Endothelial cell of umbilical vein (primary cell): ENCODE data around the gene PRPF19. TPM values are rescaled to one million over a fixed set of nuclear protein-coding genes. Genes with fewer than 3 reads are reported as not detected.

Source experiments
- BruUV-seq: library from RNA; stranded (reverse); fragments of 400-500 nt; replicated peaks from 2 replicates; lab custom pipeline; 2021; lab: Mats Ljungman, UMichigan
- CTCF ChIA-PET: fragments of 300-600, 350-600 bp; sonication (Branson Sonifier 250); formaldehyde crosslinking; loops from one replicate; lab custom pipeline; 2021; ENCODE audit warnings: antibody characterized with exemption, inconsistent platforms; lab: Charles Lee
- POLR2A ChIA-PET: fragments of 300-600, 350-600 bp; sonication (Branson Sonifier 250); formaldehyde crosslinking; loops from one replicate; lab custom pipeline; 2021; ENCODE audit warnings: antibody characterized with exemption, inconsistent platforms; lab: Charles Lee
- DNase-seq: peaks from one replicate; pipeline ENCODE4 v3.0.0-alpha.2; 2011; ENCODE audit warnings: low read depth, low spot score
- FAIRE-seq: peaks from 2 replicates; lab custom pipeline; 2011; peaks lifted over from hg19 to GRCh38; lab: Jason Lieb, UNC
- H2AFZ ChIP-seq: 2 replicates; pipeline ENCODE4 v1.6.0; 2012; ENCODE audit warnings: low read depth, low read length, control low read depth, inconsistent platforms
- H3K27ac ChIP-seq: 2 replicates; pipeline ENCODE4 v1.5.1; 2011; ENCODE audit warnings: low read depth, mild to moderate bottlenecking, control low read depth, low read length, moderate library complexity; ENCODE audit not compliant: insufficient read depth
- H3K27me3 ChIP-seq, 2 experiments: 2 replicates each; pipeline versions ENCODE4 v1.6.0 to v1.6.1; 2011; ENCODE audit warnings: low read length in 2 of 2, mixed read lengths in 1 of 2; ENCODE audit not compliant: control insufficient read depth in 2 of 2, insufficient read depth in 2 of 2
- H3K36me3 ChIP-seq, 2 experiments: 2 replicates in 1 of 2; 3 replicates in 1 of 2; pipeline ENCODE4 v1.5.1; 2011; ENCODE audit warnings: low read length in 2 of 2, mild to moderate bottlenecking in 1 of 2, moderate library complexity in 1 of 2; ENCODE audit not compliant: control insufficient read depth in 2 of 2, insufficient read depth in 2 of 2; ENCODE audit errors: extremely low read depth in 1 of 2
- H3K4me1 ChIP-seq: 3 replicates; pipeline ENCODE4 v1.5.1; 2011; ENCODE audit warnings: mild to moderate bottlenecking, low read length; ENCODE audit not compliant: control insufficient read depth, insufficient read depth; ENCODE audit errors: extremely low read depth
- H3K4me2 ChIP-seq: 2 replicates; pipeline ENCODE4 v1.6.1; 2011; ENCODE audit warnings: low read length, control low read depth, mixed read lengths; ENCODE audit not compliant: insufficient read depth
- H3K4me3 ChIP-seq, 3 experiments: fragments of 200-600 bp in 1 of 3; sonication (generic), shearing (Covaris generic) in 1 of 3; replicated peaks in 1 of 3; 2 replicates each; pipeline ENCODE4 v1.5.1; 2011 to 2016; ENCODE audit warnings: control low read depth in 3 of 3, low read length in 3 of 3, mild to moderate bottlenecking in 2 of 3, inconsistent platforms in 1 of 3, low read depth in 1 of 3, moderate library complexity in 1 of 3; ENCODE audit not compliant: insufficient read depth in 1 of 3
- H3K79me2 ChIP-seq: 2 replicates; pipeline ENCODE4 v1.6.0; 2012; ENCODE audit warnings: low read length, inconsistent platforms; ENCODE audit not compliant: control insufficient read depth, insufficient read depth
- H3K9ac ChIP-seq: replicated peaks from 2 replicates; pipeline ENCODE3; 2011; ENCODE audit warnings: low read length, control low read depth; ENCODE audit not compliant: insufficient read depth; ENCODE audit errors: extremely low read depth
- H3K9me1 ChIP-seq: replicated peaks from 3 replicates; pipeline ENCODE4 v1.6.0; 2011; ENCODE audit warnings: mild to moderate bottlenecking, low read length; ENCODE audit not compliant: control insufficient read depth, insufficient read depth; ENCODE audit errors: extremely low read depth
- H3K9me3 ChIP-seq: replicated peaks from 2 replicates; pipeline ENCODE4 v1.5.1; 2012; ENCODE audit warnings: low read length, inconsistent platforms; ENCODE audit not compliant: control insufficient read depth, insufficient read depth
- H4K20me1 ChIP-seq: replicated peaks from 2 replicates; pipeline ENCODE3; 2011; ENCODE audit warnings: mild to moderate bottlenecking, low read length; ENCODE audit not compliant: control insufficient read depth, insufficient read depth; ENCODE audit errors: extremely low read depth
- EZH2 ChIP-seq: IDR thresholded peaks from 2 replicates; pipeline ENCODE4 v1.6.1; 2012; ENCODE audit warnings: borderline replicate concordance, low read depth, mild to moderate bottlenecking, moderate library complexity, low read length, inconsistent platforms; ENCODE audit not compliant: severe bottlenecking
- FOS ChIP-seq: IDR thresholded peaks from 2 replicates; pipeline ENCODE4 v1.6.1; 2011; ENCODE audit warnings: mild to moderate bottlenecking, low read length, moderate library complexity, borderline replicate concordance; ENCODE audit not compliant: insufficient read depth
- GATA2 ChIP-seq: IDR thresholded peaks from 2 replicates; pipeline ENCODE4 v1.7.0; 2011; ENCODE audit warnings: low read depth, mild to moderate bottlenecking, moderate library complexity, mixed read lengths, low read length; ENCODE audit not compliant: insufficient read length, insufficient read depth
- JUN ChIP-seq: IDR thresholded peaks from 2 replicates; pipeline ENCODE4 v1.6.1; 2011; ENCODE audit warnings: borderline replicate concordance, low read depth; ENCODE audit not compliant: insufficient read length, insufficient read depth
- MYC ChIP-seq: IDR thresholded peaks from one replicate; pipeline ENCODE4 v1.6.1; 2011; ENCODE audit warnings: mild to moderate bottlenecking, low read depth, low read length
- POLR2A ChIP-seq: IDR thresholded peaks from 2 replicates; pipeline ENCODE4 v1.6.1; 2012; ENCODE audit warnings: low read depth, mild to moderate bottlenecking, control low read depth, low read length
- POLR2AphosphoS5 ChIP-seq: IDR thresholded peaks from 2 replicates; pipeline ENCODE4 v1.6.1; 2012; ENCODE audit warnings: low read depth, mild to moderate bottlenecking, control low read depth, low read length, moderate library complexity; ENCODE audit not compliant: insufficient read depth
- dilution Hi-C: fragments of 300-500 bp; cut with MboI; formaldehyde crosslinking; loops from one replicate; pipeline ENCODE4 v1.15.0; 2019; ENCODE audit warnings: low sequenced_read_pairs; ENCODE audit not compliant: extremely low pct_ligation_motif_present
- intact Hi-C: fragments of 100-400 bp; cut with micrococcal nuclease; formaldehyde crosslinking; loops from one replicate; pipeline ENCODE4 v1.10.0; 2022
- polyA plus RNA-seq, 4 experiments: library from polyadenylated mRNA; depleted of rRNA in 3 of 4; stranded (reverse) in 3 of 4; unstranded in 1 of 4; fragments of >200 nt; gene quantifications; 2 replicates each; pipeline versions ENCODE4 v1.2.1 to v1.2.3, GENCODE V29; 2011 to 2012; ENCODE audit warnings: missing spikeins in 1 of 4
- total RNA-seq: library from RNA; stranded (reverse); gene quantifications from 2 replicates; pipeline ENCODE4 v1.2.3, GENCODE V29; 2021
- TF ChIP-seq, protein P1 (sequence below), 2 donors: IDR thresholded peaks; 1 replicate in 1 of 2; 2 replicates in 1 of 2; pipeline ENCODE4 v1.5.1; 2011; ENCODE audit warnings: low read length in 2 of 2, mild to moderate bottlenecking in 2 of 2, moderate library complexity in 2 of 2, control low read depth in 1 of 2, inconsistent platforms in 1 of 2, low read depth in 1 of 2; ENCODE audit not compliant: insufficient read depth in 1 of 2; ENCODE audit errors: extremely low read depth in 1 of 2
- TF ChIP-seq, protein P2 (sequence below): IDR thresholded peaks from 2 replicates; pipeline ENCODE4 v1.6.1; 2011; ENCODE audit not compliant: insufficient read depth, insufficient read length

PRPF19 gene
- total and polyA plus RNA-seq, 2 donors (not counting 3 experiments of a cell fraction or from before 2014, with no cell fraction given) = 97.1 to 126 TPM

DNA sequence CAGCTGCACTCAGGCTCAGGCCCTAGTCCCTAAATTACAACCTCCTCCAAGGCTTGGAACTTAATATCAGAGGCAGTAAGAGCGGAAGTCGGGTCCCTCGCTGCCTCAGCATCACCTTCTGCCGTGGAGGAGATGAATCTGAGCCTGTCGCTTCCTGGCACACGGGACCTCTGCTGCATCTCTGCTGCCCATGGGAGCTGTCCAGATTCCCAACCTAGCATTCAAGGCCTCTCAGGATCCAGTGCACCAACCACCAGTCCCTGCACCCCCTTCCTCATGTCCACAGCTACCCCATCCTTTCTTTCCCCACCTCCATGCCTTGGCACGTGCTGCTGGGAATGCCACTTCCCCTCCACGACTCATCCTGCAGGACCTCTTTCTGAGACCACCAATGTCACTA lies 48.1 kb downstream of the PRPF19 start:
- intact Hi-C loops = no loop called here
- no TSS peak for BruUV-seq

More for the DNA sequence above, 48.1 kb downstream of the PRPF19 start:
- H3K4me2 ChIP-seq = no peak overlapping the region
- DNase-seq (no peak), FAIRE-seq (no peak)
- no peaks in the 10 kb centered on the region for H4K20me1 ChIP-seq
- H2AFZ ChIP-seq = no peak overlapping the region
- dilution Hi-C loops = no loop called here
- no peak for TF ChIP-seq POLR2AphosphoS5
- no peak for TF ChIP-seq FOS
- TF ChIP-seq, protein P1, sequence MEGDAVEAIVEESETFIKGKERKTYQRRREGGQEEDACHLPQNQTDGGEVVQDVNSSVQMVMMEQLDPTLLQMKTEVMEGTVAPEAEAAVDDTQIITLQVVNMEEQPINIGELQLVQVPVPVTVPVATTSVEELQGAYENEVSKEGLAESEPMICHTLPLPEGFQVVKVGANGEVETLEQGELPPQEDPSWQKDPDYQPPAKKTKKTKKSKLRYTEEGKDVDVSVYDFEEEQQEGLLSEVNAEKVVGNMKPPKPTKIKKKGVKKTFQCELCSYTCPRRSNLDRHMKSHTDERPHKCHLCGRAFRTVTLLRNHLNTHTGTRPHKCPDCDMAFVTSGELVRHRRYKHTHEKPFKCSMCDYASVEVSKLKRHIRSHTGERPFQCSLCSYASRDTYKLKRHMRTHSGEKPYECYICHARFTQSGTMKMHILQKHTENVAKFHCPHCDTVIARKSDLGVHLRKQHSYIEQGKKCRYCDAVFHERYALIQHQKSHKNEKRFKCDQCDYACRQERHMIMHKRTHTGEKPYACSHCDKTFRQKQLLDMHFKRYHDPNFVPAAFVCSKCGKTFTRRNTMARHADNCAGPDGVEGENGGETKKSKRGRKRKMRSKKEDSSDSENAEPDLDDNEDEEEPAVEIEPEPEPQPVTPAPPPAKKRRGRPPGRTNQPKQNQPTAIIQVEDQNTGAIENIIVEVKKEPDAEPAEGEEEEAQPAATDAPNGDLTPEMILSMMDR (IDR thresholded peaks at IDR 0.05; ENCODE audit: extremely low read depth in 1 of 2, insufficient read depth in 1 of 2, low read depth in 1 of 2, low read length in 2 of 2) = no peak
- TF ChIP-seq JUN = no peak
- no peak for TF ChIP-seq EZH2
- TF ChIP-seq, protein P2, sequence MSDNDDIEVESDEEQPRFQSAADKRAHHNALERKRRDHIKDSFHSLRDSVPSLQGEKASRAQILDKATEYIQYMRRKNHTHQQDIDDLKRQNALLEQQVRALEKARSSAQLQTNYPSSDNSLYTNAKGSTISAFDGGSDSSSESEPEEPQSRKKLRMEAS = no peak
- no peak for TF ChIP-seq GATA2
- TF ChIP-seq MYC = no peak
- TF ChIP-seq POLR2A = no peak
- no peaks in the 10 kb centered on the region for H3K36me3 ChIP-seq
- no peaks in the 10 kb centered on the region for H3K4me1 ChIP-seq
- H3K27ac ChIP-seq = no peak overlapping the region
- no peaks in the 10 kb centered on the region for H3K27me3 ChIP-seq
- ChIA-PET CTCF (interaction anchor here (0.6 to 1.8 kb wide), 3 partner anchors 15 to 83 kb away, joined by 3 to 7 read pairs (median 3); no protein-coding TSS in a partner anchor), POLR2A (no interaction called here)
- H3K9me3 ChIP-seq = no peaks in the 10 kb centered on the region
- no peaks in the 10 kb centered on the region for H3K79me2 ChIP-seq
- H3K4me3 ChIP-seq = no peak overlapping the region
- H3K9me1 ChIP-seq = no peaks in the 10 kb centered on the region
- no peak overlapping the region for H3K9ac ChIP-seq
